IMR-90 (cell line): ENCODE results near the gene ERGIC2. TPM values are rescaled to one million over a fixed set of nuclear protein-coding genes. Genes with fewer than 3 reads are reported as not detected.

ENCODE experiments used
- ATAC-seq: fragments of 200-7000 bp; cut with Tn5 transposase; 2 replicates; pipeline ENCODE4 v1.9.1; 2020; ENCODE audit warnings: low read depth, mild to moderate bottlenecking, moderate library complexity
- BruUV-seq: library from RNA; stranded (reverse); fragments of 400-500 nt; replicated peaks from 2 replicates; lab custom pipeline; 2021; lab: Mats Ljungman, UMichigan
- CTCF ChIA-PET: fragments of 300-600 bp; formaldehyde crosslinking; extraction: SDS; loops from one replicate; lab custom pipeline; 2021; ENCODE audit warnings: antibody characterized with exemption; lab: Yijun Ruan, JAX
- POLR2A ChIA-PET: fragments of 300-600 bp; sonication (Branson Sonifier 250); formaldehyde crosslinking; loops from one replicate; lab custom pipeline; 2022; ENCODE audit warnings: antibody characterized with exemption; ENCODE audit not compliant: unreplicated experiment; lab: Charles Lee
- DNase-seq: peaks from one replicate; pipeline ENCODE4 v3.0.0; 2013
- H2AFZ ChIP-seq: replicated peaks from 2 replicates; pipeline ENCODE3; 2013; ENCODE audit warnings: low read length, mild to moderate bottlenecking; ENCODE audit not compliant: poor library complexity
- H2AK5ac ChIP-seq: 2 replicates; pipeline ENCODE4 v1.6.1; 2013; ENCODE audit warnings: low read depth, low read length, inconsistent platforms
- H2AK9ac ChIP-seq: replicated peaks from 2 replicates; pipeline ENCODE3; 2013; ENCODE audit warnings: mild to moderate bottlenecking, low read depth, low read length, moderate library complexity; ENCODE audit not compliant: poor library complexity
- H2BK120ac ChIP-seq: 2 replicates; pipeline ENCODE4 v1.6.1; 2013; ENCODE audit warnings: low read depth, low read length, inconsistent platforms
- H2BK15ac ChIP-seq: 3 replicates; pipeline ENCODE4 v1.6.1; 2013; ENCODE audit warnings: low read depth, low read length, inconsistent platforms
- H2BK20ac ChIP-seq: 2 replicates; pipeline ENCODE4 v1.6.1; 2013; ENCODE audit warnings: low read depth, mild to moderate bottlenecking, inconsistent platforms, low read length, moderate library complexity
- H2BK5ac ChIP-seq: 2 replicates; pipeline ENCODE4 v1.6.1; 2013; ENCODE audit warnings: mild to moderate bottlenecking, low read depth, low read length, inconsistent platforms; ENCODE audit not compliant: poor library complexity, severe bottlenecking
- H3K14ac ChIP-seq: replicated peaks from 2 replicates; pipeline ENCODE4 v1.6.1; 2013; ENCODE audit warnings: low read depth, low read length, inconsistent platforms
- H3K18ac ChIP-seq: 2 replicates; pipeline ENCODE4 v1.6.1; 2013; ENCODE audit warnings: low read depth, low read length, control low read depth
- H3K23ac ChIP-seq: 2 replicates; pipeline ENCODE4 v1.6.1; 2013; ENCODE audit warnings: low read depth, low read length, inconsistent platforms
- H3K27ac ChIP-seq: 2 replicates; pipeline ENCODE4 v1.5.1; 2013; ENCODE audit warnings: mild to moderate bottlenecking, control low read depth, low read length; ENCODE audit not compliant: insufficient read depth
- H3K27me3 ChIP-seq: 2 replicates; pipeline ENCODE4 v1.6.1; 2013; ENCODE audit warnings: low read length; ENCODE audit not compliant: control insufficient read depth, insufficient read depth
- H3K36me3 ChIP-seq: 2 replicates; pipeline ENCODE4 v1.6.1; 2013; ENCODE audit warnings: low read length, mixed read lengths; ENCODE audit not compliant: control insufficient read depth, insufficient read depth
- H3K4ac ChIP-seq: 2 replicates; pipeline ENCODE4 v1.6.1; 2013; ENCODE audit warnings: low read depth, low read length, inconsistent platforms
- H3K4me1 ChIP-seq: 2 replicates; pipeline ENCODE4 v1.6.1; 2013; ENCODE audit warnings: low read length, mixed read lengths; ENCODE audit not compliant: control insufficient read depth, insufficient read depth
- H3K4me2 ChIP-seq: 2 replicates; pipeline ENCODE4 v1.6.1; 2013; ENCODE audit warnings: low read depth, mild to moderate bottlenecking, control low read depth, low read length, moderate library complexity
- H3K4me3 ChIP-seq: 2 replicates; pipeline ENCODE4 v1.5.1; 2013; ENCODE audit warnings: low read depth, mild to moderate bottlenecking, control low read depth, low read length, moderate library complexity; ENCODE audit not compliant: insufficient read depth
- H3K56ac ChIP-seq: 2 replicates; pipeline ENCODE4 v1.6.1; 2013; ENCODE audit warnings: low read length, inconsistent platforms; ENCODE audit not compliant: insufficient read depth; ENCODE audit errors: extremely low read depth
- H3K79me1 ChIP-seq, 2 experiments: 2 replicates each; pipeline ENCODE4 v1.6.1; 2013; ENCODE audit warnings: low read length in 2 of 2, inconsistent platforms in 1 of 2, low read depth in 1 of 2
- H3K9ac ChIP-seq: 2 replicates; pipeline ENCODE4 v1.6.1; 2013; ENCODE audit warnings: low read depth, low read length, control low read depth
- H3K9me1 ChIP-seq: 2 replicates; pipeline ENCODE4 v1.6.1; 2013; ENCODE audit warnings: low read length, inconsistent platforms; ENCODE audit not compliant: insufficient read depth
- H3K9me3 ChIP-seq: 2 replicates; pipeline ENCODE4 v1.6.1; 2013; ENCODE audit warnings: low read length; ENCODE audit not compliant: control insufficient read depth, insufficient read depth
- H4K20me1 ChIP-seq: 2 replicates; pipeline ENCODE4 v1.6.1; 2013; ENCODE audit warnings: low read length, inconsistent platforms; ENCODE audit not compliant: insufficient read depth
- H4K5ac ChIP-seq: 2 replicates; pipeline ENCODE4 v1.6.1; 2013; ENCODE audit warnings: mild to moderate bottlenecking, low read depth, low read length, control low read depth
- H4K8ac ChIP-seq, 2 experiments: 2 replicates each; pipeline ENCODE4 v1.6.1; 2013; ENCODE audit warnings: low read depth in 2 of 2, low read length in 2 of 2, control low read depth in 1 of 2, inconsistent platforms in 1 of 2
- H4K91ac ChIP-seq: 2 replicates; pipeline ENCODE4 v1.6.1; 2013; ENCODE audit warnings: low read depth, low read length, inconsistent platforms; ENCODE audit not compliant: insufficient read depth
- RCOR1 ChIP-seq: IDR thresholded peaks from 2 replicates; pipeline ENCODE4 v1.6.1; 2012; ENCODE audit warnings: mild to moderate bottlenecking, low read length, improper control_type of control experiment; ENCODE audit not compliant: insufficient replicate concordance
- WGBS, 2 experiments: methylation state at CpG; one replicate each; pipeline versions ENCODE4 v1.1.5 to v1.1.7; 2013; ENCODE audit warnings: missing lambda C conversion rate in 2 of 2; ENCODE audit not compliant: insufficient read length in 1 of 2; ENCODE audit errors: extremely low coverage in 2 of 2; 5-methylcytosine and 5-hydroxymethylcytosine counted together
- dilution Hi-C: fragments of 300-500 bp; cut with HindIII; formaldehyde crosslinking; loops from one replicate; pipeline ENCODE4 v1.14.3; 2018; ENCODE audit warnings: low sequenced_read_pairs; ENCODE audit not compliant: unreplicated experiment
- in situ Hi-C: fragments of 300-500 bp; cut with MboI; formaldehyde crosslinking; loops from 3 replicates; pipeline ENCODE4 v1.14.3; 2019; ENCODE audit warnings: low sequenced_read_pairs, inconsistent platforms, mixed read lengths
- intact Hi-C: fragments of 100-400 bp; cut with micrococcal nuclease; formaldehyde crosslinking; loops from 2 replicates; pipeline ENCODE4 v1.10.0; 2022
- polyA plus RNA-seq, 3 experiments: library from polyadenylated mRNA; depleted of rRNA; stranded (reverse); fragments of >200 nt; gene quantifications; 2 replicates each; pipeline ENCODE4 v1.2.3, GENCODE V29; 2012; ENCODE audit warnings: low replicate concordance in 1 of 3
- total RNA-seq: library from RNA; depleted of rRNA; stranded (reverse); fragments of >200 nt; gene quantifications from 2 replicates; pipeline ENCODE4 v1.2.3, GENCODE V29; 2012

The ERGIC2 gene
- total and polyA plus RNA-seq, 2 of the 4 experiments (the other 2 are of a cell fraction), result 41.0 to 45.3 TPM

DNA sequence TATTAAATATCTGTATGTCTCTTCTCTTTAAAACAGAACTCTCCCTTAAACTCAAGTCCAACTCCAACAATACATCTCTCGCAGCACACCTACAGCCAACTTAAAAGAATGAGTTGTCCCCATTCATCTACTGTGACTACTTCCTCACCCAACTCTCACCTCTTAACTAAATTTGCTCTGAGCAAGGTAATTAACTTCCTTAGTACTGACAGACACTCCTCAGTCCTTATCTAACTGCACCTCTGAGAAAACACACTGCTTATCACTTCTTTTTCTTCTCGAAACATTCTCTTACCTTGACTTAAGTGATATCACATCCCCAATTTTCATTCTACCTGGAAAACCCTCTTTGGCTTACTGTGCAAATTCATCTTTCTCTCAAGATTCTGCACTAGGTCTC lies 7.0 kb downstream of the ERGIC2 start:
- no peak overlapping the region for H2AFZ ChIP-seq
- WGBS, 2 experiments, result 78% methylated on average over 1 of the region's 2 CpGs; no CpG with 5 or more reads in 1 of the 2 experiments
- peaks cover 16 to 38% of the 10 kb centered on the region in 2 experiments for H3K79me1 ChIP-seq
- no peaks in the 10 kb centered on the region for H3K9me3 ChIP-seq
- H2BK5ac ChIP-seq, result no peak overlapping the region
- no peak overlapping the region for H3K56ac ChIP-seq
- no peaks in the 10 kb centered on the region for H3K27me3 ChIP-seq
- no peak overlapping the region for H3K4me3 ChIP-seq
- no peaks in the 10 kb centered on the region for H3K4me1 ChIP-seq
- peaks cover 5% of the 10 kb centered on the region; the same call in 1 of the 2 replicates for H4K20me1 ChIP-seq
- no peak overlapping the region for H2AK5ac ChIP-seq
- DNase-seq (no peak), ATAC-seq (no peak)
- ChIA-PET POLR2A (no interaction called here), CTCF (interaction anchor here (0.6 kb wide), 1 partner anchor 30 kb away, joined by 3 read pairs; no protein-coding TSS in a partner anchor)
- H3K4me2 ChIP-seq, result no peak overlapping the region
- no peak overlapping the region for H3K9ac ChIP-seq
- intact Hi-C loops (no loop called here), in situ Hi-C loops (no loop called here), dilution Hi-C loops (no loop called here)
- H4K91ac ChIP-seq, result no peak overlapping the region
- H4K8ac ChIP-seq, result no peak overlapping the region
- H3K27ac ChIP-seq, result no peak overlapping the region
- H3K9me1 ChIP-seq, result no peaks in the 10 kb centered on the region
- H4K5ac ChIP-seq, result no peak overlapping the region
- H2BK15ac ChIP-seq, result no peak overlapping the region
- no peak overlapping the region for H2BK120ac ChIP-seq
- TF ChIP-seq RCOR1, result no peak
- no peak overlapping the region for H3K14ac ChIP-seq
- no peak overlapping the region for H2BK20ac ChIP-seq
- H3K18ac ChIP-seq, result no peak overlapping the region
- BruUV-seq, result no TSS peak
- H2AK9ac ChIP-seq, result no peak overlapping the region
- no peak overlapping the region for H3K4ac ChIP-seq
- H3K36me3 ChIP-seq, result no peaks in the 10 kb centered on the region
- no peak overlapping the region for H3K23ac ChIP-seq
